ENCODE data around the gene CDH4.

Gene CDH4

DNA sequence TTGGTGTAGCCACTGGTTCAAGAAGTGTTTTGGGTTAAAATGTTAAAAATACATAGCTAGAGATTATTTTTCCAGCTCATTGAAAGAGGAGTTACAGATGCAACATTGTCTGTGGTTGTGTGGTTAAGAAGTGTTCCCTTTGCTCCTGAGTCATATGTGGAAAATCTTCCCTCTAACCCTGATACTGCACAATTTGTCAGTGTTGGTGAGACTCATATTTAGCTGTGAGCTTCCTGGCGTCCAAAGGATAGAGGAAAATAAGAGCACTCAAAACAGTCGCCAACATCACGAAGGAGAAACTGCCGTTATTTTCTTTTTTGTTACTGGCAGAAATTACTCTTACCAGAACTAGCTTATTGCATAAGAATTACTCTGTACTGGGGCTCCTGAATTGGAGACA lies 250.4 kb downstream of the CDH4 start:
- no peak for DNase-seq

DNA sequence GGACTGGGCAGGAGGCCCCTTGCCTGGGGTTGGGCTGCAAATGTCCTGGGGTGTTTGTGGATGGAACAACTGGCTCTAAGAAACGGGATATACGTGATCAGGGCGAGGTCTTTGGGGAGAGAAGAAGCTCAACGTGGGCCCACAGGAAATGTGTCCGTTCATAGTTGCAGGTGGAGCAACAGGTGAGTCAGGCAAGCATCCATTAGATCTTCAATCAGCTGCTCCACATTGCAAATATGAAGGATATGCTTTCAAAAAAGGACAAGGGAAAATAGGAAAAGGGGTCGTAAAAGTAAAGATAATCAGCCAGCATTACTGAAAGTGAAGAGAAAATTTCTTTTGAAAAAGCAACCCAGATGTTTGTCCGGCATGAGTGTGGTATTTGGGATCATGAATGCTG lies 251.0 kb downstream of the CDH4 start:
- DNase-seq = no peak

DNA sequence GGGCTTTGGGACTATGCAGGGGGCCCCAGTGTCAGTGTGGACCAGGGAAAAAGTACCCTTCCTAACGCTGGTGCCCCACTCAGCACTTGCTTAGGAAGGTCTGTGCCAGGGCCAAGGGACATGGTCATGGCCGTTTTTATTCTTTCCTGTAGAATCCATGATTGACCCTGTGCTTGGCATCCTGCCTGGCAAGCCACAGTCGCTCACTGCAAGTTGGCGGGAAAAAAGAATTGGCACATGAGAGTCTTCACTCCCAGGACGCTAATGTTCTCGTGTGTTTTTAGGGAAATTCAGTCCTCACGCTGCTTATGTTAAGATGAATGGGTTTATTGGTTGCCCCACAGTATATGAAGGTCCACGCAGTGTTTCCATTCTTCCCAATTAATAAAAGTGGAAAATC lies 253.4 kb downstream of the CDH4 start:
- no peak for DNase-seq

- DNase-seq = no peak
Observed at GRCh38 chr20:61507778-61508177, 255.7 kb downstream of the CDH4 start.

DNA sequence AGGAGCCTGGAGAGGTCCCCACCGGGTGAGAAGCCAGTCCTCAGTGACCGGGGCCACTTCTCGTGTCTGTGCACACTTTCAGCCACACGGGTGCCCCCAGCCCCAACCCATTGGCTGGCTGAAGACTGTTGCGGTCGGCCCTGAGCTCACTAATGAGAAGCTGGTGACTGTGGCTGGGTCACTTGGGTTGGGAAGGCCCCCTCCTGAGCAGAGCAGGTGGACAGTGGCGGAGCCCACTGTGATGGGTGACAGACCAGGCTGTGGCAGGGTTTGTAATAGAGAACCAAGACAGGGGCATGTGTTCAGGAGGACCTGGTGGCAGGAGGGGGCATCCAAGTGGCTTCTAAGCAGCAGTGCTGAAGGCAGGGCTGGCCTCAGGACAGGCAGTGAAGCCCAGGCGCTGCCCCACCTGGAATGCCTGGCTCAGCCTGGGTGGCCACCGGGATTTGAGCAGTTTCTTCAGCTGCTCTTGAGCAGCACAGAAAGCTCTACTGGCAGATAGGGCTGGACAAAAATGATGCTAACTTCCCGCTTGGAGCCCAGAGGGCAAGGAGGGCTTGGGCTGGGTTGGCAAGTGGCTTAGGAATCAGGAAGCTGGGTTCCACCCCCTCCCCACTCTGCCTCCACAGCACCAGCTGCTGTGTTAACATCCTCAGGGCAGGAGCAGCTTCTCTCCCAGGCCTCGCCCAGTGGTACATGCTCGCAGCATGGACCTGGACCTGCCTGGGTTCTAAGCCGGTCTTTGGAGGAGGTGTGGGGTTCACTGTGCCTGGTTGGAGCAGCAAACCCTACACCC lies 256.4 kb downstream of the CDH4 start:
- no peak for DNase-seq

GRCh38 chr20:61510778-61511330 lies 258.8 kb downstream of the CDH4 start:
- no peak for DNase-seq

DNA sequence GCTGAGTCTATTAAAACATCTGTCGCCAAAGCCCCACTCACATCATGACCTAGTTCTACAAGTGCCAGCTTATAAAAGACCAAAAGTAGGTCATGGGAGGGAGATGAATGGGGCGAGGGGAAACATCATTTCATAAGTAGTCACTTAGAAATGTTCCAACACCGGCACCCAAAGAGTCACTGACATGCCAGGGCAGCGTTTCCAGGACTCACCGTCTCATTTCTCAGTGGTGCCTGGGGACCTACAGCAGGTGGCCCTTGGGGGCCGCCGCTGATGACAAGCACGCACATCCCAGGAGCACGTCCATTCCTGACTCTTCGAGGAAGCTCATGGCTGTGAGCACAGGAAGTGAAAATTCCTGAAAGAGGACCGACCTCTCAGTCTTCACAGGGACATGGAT lies 260.4 kb downstream of the CDH4 start:
- DNase-seq = no peak

GRCh38 chr20:61513124-61514017 lies 261.3 kb downstream of the CDH4 start:
- DNase-seq = no peak

DNA sequence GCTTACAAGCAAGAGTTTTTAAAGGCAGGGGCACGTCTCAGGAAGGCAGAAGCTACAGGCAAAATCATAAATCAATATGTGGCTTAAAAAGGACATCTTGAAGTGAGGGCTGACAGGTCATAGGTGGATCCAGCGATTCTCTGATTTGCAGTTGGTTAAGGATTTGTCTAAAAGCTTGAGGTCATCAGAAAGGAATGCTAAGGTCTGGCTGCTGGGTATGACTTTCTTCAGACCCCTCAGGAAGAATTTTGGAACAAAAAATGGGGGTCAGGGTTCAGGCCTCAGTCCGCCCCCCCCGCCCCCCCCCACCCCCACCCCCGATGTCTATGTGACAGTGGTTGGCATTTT lies 261.9 kb downstream of the CDH4 start:
- no peak for DNase-seq

GRCh38 chr20:61514396-61514795 lies 262.3 kb downstream of the CDH4 start:
- DNase-seq = no peak

GRCh38 chr20:61514805-61515505 lies 262.9 kb downstream of the CDH4 start:
- DNase-seq = no peak

- DNase-seq = no peak
Observed at GRCh38 chr20:61515922-61516321, 263.9 kb downstream of the CDH4 start.

GRCh38 chr20:61516346-61517208 lies 264.5 kb downstream of the CDH4 start:
- DNase-seq = no peak

- DNase-seq = no peak
Observed at GRCh38 chr20:61517419-61517818, 265.4 kb downstream of the CDH4 start.

DNA sequence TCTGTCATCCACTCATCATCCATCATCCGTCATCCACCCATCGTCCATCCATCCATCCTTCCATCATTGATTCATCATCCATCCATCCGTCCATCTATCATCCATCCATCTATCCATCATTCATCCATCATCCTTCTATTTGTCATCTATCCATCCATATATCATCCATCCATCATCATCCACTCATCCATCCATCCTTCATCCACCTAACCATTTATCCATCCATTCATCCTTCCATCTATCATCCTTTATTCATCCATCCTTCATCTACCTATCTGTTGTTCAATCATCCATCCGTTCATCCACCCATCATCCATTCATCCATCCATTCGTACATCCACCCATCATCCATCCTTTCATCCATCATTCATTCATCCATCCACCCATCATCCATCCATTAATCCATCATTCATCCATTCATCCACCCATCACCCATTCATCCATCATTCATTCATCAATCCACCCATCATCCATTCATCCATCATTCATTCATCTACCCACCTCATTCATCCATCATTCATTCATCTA lies 266.4 kb downstream of the CDH4 start:
- DNase-seq = no peak

- no peak for DNase-seq
Observed at GRCh38 chr20:61519488-61519887, 267.4 kb downstream of the CDH4 start.

DNA sequence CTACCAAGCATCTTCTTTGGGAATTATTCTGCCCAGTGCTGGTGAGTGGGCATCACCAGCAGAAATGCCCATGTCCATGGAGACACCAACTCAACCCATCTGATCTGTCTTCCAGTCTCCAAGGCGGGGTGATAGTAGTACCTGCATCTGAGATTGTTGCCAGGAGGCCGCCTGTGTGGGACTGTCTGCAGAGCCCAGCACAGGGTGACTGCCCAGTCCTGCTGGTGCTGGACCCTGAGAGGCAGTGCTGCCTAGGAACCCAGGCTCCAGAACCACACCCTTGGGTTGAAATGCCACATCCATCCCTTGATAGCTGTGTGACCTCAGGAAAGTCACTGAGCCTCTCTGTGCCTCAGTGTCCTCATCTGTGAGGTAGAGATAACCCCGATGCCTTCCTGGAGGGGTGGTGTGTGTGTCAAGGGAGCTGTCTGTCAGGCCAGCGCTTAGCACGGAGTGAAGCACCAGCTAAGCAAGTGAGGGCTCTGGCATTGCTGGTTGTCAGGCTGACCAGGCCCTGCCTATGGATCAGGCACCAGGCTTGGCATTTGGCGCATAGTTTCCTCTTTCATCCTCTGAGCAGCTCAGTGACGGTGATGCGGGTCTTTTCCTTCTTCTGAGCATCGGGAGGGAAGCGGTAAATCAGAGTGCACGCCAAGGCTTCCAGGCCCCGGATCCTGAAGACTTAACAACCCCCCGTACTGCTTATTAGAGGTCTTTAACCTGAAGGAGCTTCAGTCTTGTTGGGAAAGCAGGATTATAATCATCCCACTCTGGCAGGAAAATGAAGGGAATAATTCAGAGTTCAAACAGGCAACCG lies 268.2 kb downstream of the CDH4 start:
- no peak for DNase-seq

GRCh38 chr20:61520893-61521460 lies 268.9 kb downstream of the CDH4 start:
- DNase-seq = no peak

DNA sequence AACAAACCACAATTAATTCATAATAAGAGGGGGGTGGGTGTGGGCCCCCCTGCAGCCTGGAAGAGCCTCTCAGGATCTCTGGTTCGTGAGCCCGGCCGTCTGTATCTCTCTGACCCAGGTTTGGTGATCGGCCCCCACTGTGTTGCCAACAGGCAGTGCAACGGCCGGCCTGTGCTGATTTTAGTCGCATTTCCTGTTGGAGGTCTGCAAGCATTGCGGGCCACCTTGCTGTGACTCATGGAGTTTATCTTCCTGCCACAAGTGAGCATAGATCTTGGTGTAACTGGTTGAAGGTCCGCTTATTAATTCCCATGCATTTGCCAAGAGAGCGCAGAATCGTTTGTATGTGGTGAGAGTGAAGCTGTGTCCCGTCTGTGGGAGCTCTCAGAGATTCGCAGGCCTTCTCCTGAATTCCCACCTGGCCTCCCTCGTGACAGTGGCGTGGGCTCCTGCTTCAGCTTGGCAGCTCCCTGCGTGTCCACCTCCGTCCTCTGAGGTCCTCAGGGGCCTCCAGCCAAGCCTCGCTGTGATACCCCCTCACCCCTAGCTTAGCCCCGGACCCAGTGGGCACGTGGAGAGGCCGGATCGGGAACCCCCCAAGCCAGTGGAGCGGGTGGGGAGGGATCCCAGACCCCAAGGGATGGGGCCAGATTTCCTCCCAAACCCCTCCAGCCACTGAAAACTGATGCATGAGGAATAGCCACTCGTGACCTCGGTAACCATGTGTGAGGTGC lies 269.8 kb downstream of the CDH4 start:
- DNase-seq = no peak

DNA sequence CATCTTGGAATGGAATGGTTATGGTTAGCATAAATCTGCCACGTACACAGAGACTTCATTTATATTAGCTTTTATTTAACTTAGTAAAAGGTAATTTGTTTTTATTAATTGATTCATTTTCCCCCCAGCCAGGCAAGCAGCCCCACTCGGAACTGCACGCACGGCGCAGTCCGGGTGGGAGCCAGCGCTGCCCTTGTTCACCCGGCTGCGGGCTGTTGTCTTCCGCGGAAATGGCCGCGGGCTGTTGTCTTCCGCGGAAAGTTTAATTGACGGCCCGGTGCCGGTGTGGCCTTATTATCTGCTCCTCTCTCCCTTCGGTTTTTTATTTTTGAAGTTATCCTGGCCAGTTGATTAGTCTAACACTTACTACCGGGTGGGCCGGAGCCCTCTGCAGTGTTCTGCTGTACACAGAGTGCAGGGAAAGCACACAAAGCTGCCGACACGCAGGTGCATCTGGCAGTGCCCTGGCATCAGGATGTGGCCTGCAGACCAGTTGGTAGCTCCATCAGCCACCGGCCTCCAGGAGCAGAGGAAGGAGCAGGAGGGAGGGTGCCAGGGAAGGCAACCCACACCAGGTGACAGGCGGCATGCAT lies 270.5 kb downstream of the CDH4 start:
- no peak for DNase-seq
